HepG2 (cell line): ENCODE data around the gene GNPAT. TPM values are rescaled to one million over a fixed set of nuclear protein-coding genes. Genes with fewer than 3 reads are reported as not detected.
A peak's percentile ranks its signal among the peaks of the same experiment; 100 is the strongest.

ENCODE experiments used
- ATAC-seq: fragments of 200-7000 bp; cut with Tn5 transposase; 3 replicates; pipeline ENCODE4 v1.9.1; 2020; ENCODE audit warnings: mild to moderate bottlenecking, moderate library complexity
- BruUV-seq: library from RNA; stranded (reverse); fragments of 400-500 nt; replicated peaks from 2 replicates; lab custom pipeline; 2021; lab: Mats Ljungman, UMichigan
- CTCF ChIA-PET: fragments of 300-600 bp; formaldehyde crosslinking; extraction: SDS; loops from one replicate; lab custom pipeline; 2021; ENCODE audit warnings: low total read pairs, inconsistent platforms, low intra/inter-chr PET ratio; lab: Yijun Ruan, JAX
- POLR2A ChIA-PET: fragments of 350-600 bp; sonication (Branson Sonifier 250); formaldehyde crosslinking; loops from one replicate; lab custom pipeline; 2020; ENCODE audit warnings: antibody characterized with exemption, inconsistent platforms; lab: Yijun Ruan, JAX
- DNase-seq: peaks from one replicate; pipeline ENCODE4 v3.0.0-alpha.2; 2015; ENCODE audit warnings: low spot score
- FAIRE-seq: peaks from 3 replicates; lab custom pipeline; 2011; peaks lifted over from hg19 to GRCh38; lab: Jason Lieb, UNC
- H2AFZ ChIP-seq: one replicate; pipeline ENCODE4 v1.6.1; 2011; ENCODE audit warnings: low read length, inconsistent platforms
- H3K27ac ChIP-seq: fragments of 300-600 bp; 3 replicates; pipeline ENCODE4 v1.8.0; 2011; ENCODE audit warnings: mixed run types, mild to moderate bottlenecking, mixed read lengths, low read length, inconsistent platforms; ENCODE audit not compliant: insufficient read depth; ENCODE audit errors: extremely low read length
- H3K27me3 ChIP-seq, 2 experiments: fragments of 200-600 bp in 1 of 2; 2 replicates in 1 of 2; 3 replicates in 1 of 2; pipeline versions ENCODE4 v1.6.0 to v1.8.0; 2011; ENCODE audit warnings: low read length in 2 of 2, mild to moderate bottlenecking in 2 of 2, moderate library complexity in 2 of 2, inconsistent platforms in 1 of 2; ENCODE audit not compliant: insufficient read depth in 2 of 2, control insufficient read depth in 1 of 2
- H3K36me3 ChIP-seq, 2 experiments: fragments of 200-600 bp in 1 of 2; replicated peaks in 1 of 2; 2 replicates in 1 of 2; 3 replicates in 1 of 2; pipeline versions ENCODE4 v1.5.1 to v1.8.0; 2011; ENCODE audit warnings: low read length in 2 of 2, inconsistent platforms in 1 of 2; ENCODE audit not compliant: insufficient read depth in 2 of 2, control insufficient read depth in 1 of 2
- H3K4me1 ChIP-seq: 2 replicates; pipeline ENCODE4 v1.5.1; 2012; ENCODE audit warnings: low read length, inconsistent platforms; ENCODE audit not compliant: insufficient read depth
- H3K4me2 ChIP-seq: 2 replicates; pipeline ENCODE4 v1.6.0; 2011; ENCODE audit warnings: low read depth, low read length, inconsistent platforms
- H3K4me3 ChIP-seq, 3 experiments: fragments of 200-600 bp in 1 of 3; sonication (generic), shearing (Covaris generic) in 1 of 3; replicated peaks in 1 of 3; 2 replicates each; pipeline ENCODE4 v1.5.1; 2011 to 2016; ENCODE audit warnings: low read length in 3 of 3, inconsistent platforms in 2 of 3, low read depth in 2 of 3, mild to moderate bottlenecking in 2 of 3, control low read depth in 1 of 3, mixed read lengths in 1 of 3; ENCODE audit not compliant: insufficient read depth in 1 of 3
- H3K79me2 ChIP-seq: one replicate; pipeline ENCODE4 v1.6.1; 2011; ENCODE audit warnings: low read length, inconsistent platforms; ENCODE audit not compliant: insufficient read depth
- H3K9ac ChIP-seq: 2 replicates; pipeline ENCODE4 v1.6.0; 2011; ENCODE audit warnings: mild to moderate bottlenecking, low read depth, low read length, inconsistent platforms; ENCODE audit not compliant: insufficient read depth
- H3K9me3 ChIP-seq: 2 replicates; pipeline ENCODE4 v1.5.1; 2012; ENCODE audit warnings: mild to moderate bottlenecking, low read length
- H4K20me1 ChIP-seq: 2 replicates; pipeline ENCODE4 v1.6.0; 2011; ENCODE audit warnings: inconsistent platforms, mild to moderate bottlenecking, low read length, moderate library complexity; ENCODE audit not compliant: insufficient read depth
- MXI1 ChIP-seq: IDR thresholded peaks from 3 replicates; pipeline ENCODE4 v1.6.1; 2012; ENCODE audit warnings: low read depth, low read length, inconsistent platforms, borderline replicate concordance
- WGBS: methylation state at CpG from one replicate; pipeline ENCODE4 v1.1.6; 2017; ENCODE audit warnings: low lambda C conversion rate; 5-methylcytosine and 5-hydroxymethylcytosine counted together
- in situ Hi-C: cut with HindIII; loops from 2 replicates; pipeline ENCODE4 v1.10.0; 2017; ENCODE audit warnings: low pct_unique_long_range_greater_than_20kb; ENCODE audit not compliant: extremely low pct_ligation_motif_present
- intact Hi-C: fragments of 100-400 bp; cut with micrococcal nuclease; formaldehyde crosslinking; loops from one replicate; pipeline ENCODE4 v1.10.0; 2022; ENCODE audit not compliant: unreplicated experiment
- polyA plus RNA-seq, 8 experiments: library from polyadenylated mRNA; depleted of rRNA in 3 of 8; stranded (reverse) in 7 of 8; unstranded in 1 of 8; fragments of >200 nt; fragmentation: Illumina TruSeq in 4 of 8; extraction: Trizol in 4 of 8; gene quantifications; 2 replicates each; pipeline versions ENCODE4 v1.2.1 to v1.2.3, GENCODE V29; 2011 to 2016; ENCODE audit warnings: low read depth in 4 of 8, missing spikeins in 1 of 8, mixed read lengths in 1 of 8; ENCODE audit not compliant: insufficient read depth in 1 of 8
- total RNA-seq, 5 experiments: library from RNA; depleted of rRNA; stranded (reverse); fragments of >200 nt; fragmentation: Illumina TruSeq; extraction: Trizol; gene quantifications; 2 replicates each; pipeline ENCODE4 v1.2.3, GENCODE V29; 2016; ENCODE audit warnings: low read depth in 1 of 5
- TF ChIP-seq, protein P1 (sequence below): sonication (generic); formaldehyde crosslinking; IDR thresholded peaks from 2 replicates; pipeline ENCODE4 v1.8.1; 2023; ENCODE audit warnings: mild to moderate bottlenecking, missing genetic modification reagents
- TF ChIP-seq, protein P2 (sequence below): fragments of 450-650 bp; IDR thresholded peaks from 2 replicates; pipeline ENCODE4 v1.6.1; 2016

Gene GNPAT
- total and polyA plus RNA-seq, 2 of the 13 experiments (the other 11 are each of a cell fraction or from before 2014, with no cell fraction given) = 58.3 to 114 TPM

DNA sequence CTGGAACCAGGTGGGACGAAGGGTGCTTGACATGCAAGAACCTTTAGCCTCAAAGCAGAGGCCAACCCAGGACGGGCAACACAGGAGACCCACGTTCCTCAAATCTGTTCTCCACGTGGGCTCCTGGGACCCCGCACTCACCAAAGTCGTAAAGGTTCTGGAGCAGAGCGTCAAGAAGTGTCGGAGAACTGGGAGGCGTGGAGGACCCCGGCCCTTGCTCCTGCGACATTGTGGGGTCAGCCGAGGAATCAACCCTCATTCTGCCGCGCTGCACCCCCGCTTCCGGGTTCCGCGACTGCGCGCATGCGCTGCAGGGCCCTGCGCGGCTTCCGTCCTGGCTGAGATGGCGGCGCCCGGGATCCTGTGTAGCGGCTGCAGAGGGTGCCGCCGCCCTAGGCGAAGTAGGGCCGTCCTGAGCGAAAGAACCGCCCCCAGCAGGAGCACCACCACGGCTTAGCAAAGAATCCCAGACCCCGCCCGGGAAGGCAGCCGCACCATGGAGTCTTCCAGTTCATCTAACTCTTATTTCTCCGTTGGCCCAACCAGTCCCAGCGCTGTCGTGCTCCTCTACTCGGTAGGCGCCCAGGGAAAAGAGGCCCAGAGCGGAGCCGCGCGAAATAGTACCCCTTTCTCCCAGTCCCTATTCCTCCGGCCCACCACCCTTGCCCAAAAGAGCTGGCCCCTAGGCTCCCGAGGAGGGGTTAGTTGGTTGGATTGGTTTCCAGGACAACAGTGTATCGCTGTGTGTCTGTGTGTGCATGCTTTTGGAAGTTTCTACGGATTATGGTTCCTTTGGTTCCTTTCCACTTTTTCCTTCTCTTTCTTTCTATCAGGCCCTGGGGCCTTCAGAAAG is at the start of gene GNPAT (continued):
- TF ChIP-seq, protein P1, sequence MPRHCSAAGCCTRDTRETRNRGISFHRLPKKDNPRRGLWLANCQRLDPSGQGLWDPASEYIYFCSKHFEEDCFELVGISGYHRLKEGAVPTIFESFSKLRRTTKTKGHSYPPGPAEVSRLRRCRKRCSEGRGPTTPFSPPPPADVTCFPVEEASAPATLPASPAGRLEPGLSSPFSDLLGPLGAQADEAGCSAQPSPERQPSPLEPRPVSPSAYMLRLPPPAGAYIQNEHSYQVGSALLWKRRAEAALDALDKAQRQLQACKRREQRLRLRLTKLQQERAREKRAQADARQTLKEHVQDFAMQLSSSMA (CRISPR knock-in tag) = no peak
- TF ChIP-seq, all 625 proteins: peak for 262

DNA sequence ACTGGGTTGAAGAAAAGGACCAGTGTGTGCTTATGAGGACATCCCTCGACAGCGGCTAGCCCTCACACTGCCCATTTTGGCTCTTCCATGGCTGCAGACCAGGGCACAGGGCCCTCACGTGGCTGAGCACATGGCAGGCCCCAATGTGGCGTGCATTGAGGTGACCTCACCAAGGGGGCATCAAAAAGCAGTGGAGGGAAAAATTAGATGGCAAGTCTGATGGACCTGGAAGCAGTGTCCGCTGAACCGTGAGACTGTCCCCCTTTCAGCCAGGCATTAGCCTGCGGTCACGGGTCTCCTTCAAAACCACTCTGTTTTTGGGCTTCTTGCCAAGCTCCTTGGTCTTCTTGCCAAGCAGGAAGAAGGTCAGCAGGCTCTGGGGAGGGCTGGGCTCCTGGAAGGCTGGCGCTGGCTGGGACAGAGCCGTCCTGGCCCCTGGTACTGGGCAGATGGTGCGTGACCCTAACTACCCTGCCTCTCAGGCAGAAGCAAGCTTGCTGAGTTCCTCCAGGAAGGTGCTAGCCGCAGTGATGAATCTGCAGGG is 48.3 kb upstream of the GNPAT start:
- CTCF ChIA-PET = no interaction called here
- FAIRE-seq (no peak), DNase-seq (no peak)

More for the DNA sequence above, 48.3 kb upstream of the GNPAT start:
- TF ChIP-seq, protein P2, sequence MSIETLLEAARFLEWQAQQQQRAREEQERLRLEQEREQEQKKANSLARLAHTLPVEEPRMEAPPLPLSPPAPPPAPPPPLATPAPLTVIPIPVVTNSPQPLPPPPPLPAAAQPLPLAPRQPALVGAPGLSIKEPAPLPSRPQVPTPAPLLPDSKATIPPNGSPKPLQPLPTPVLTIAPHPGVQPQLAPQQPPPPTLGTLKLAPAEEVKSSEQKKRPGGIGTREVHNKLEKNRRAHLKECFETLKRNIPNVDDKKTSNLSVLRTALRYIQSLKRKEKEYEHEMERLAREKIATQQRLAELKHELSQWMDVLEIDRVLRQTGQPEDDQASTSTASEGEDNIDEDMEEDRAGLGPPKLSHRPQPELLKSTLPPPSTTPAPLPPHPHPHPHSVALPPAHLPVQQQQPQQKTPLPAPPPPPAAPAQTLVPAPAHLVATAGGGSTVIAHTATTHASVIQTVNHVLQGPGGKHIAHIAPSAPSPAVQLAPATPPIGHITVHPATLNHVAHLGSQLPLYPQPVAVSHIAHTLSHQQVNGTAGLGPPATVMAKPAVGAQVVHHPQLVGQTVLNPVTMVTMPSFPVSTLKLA = peak; percentile 66
- no peak for TF ChIP-seq MXI1
- Histone ChIP-seq H3K9ac (no peak overlapping the region), H3K4me3 (no peak overlapping the region), H3K27me3 (peaks cover 0 to 38% of the 10 kb centered on the region in 2 experiments; a peak in 3 of 5 replicates), H3K27ac (no peak overlapping the region), H3K36me3 (no peaks in the 10 kb centered on the region), H3K9me3 (no peaks in the 10 kb centered on the region), H3K4me2 (no peak overlapping the region), H2AFZ (no peak overlapping the region), H3K79me2 (no peaks in the 10 kb centered on the region), H3K4me1 (peaks cover 42% of the 10 kb centered on the region), H4K20me1 (no peaks in the 10 kb centered on the region)
- POLR2A ChIA-PET = no interaction called here
- BruUV-seq = no TSS peak
- intact Hi-C loops = no loop called here
- no peak for ATAC-seq
- 48% methylated on average over 8 of the region's 12 CpGs for WGBS
- in situ Hi-C loops = no loop called here
